ENCODE measurements around the gene VARS2.
A peak's percentile ranks its signal among the peaks of the same experiment; 100 is the strongest.
"Not testable (repeated sequence)": the region's sequence is repeated elsewhere in the genome, so short reads cannot be mapped to it uniquely, and the experiment has no call there.

VARS2 gene

GRCh38 chr6:30901436-30901835 is 12.6 kb upstream of the VARS2 start:
- no peak overlapping the region for H3K4me3 ChIP-seq (replicated peaks; ENCODE audit: low read depth, low read length)
- TF ChIP-seq CTCF (IDR thresholded peaks at IDR 0.05; ENCODE audit: low read depth, low read length, missing control alignments) = no peak
- DNase-seq (ENCODE audit: extremely low read depth, low read depth) = no peak

- not testable (repeated sequence) for DNase-seq (ENCODE audit: extremely low read depth, low read depth)
Observed at GRCh38 chr6:30902196-30902595, 11.8 kb upstream of the VARS2 start.

GRCh38 chr6:30902709-30903108 is 11.3 kb upstream of the VARS2 start:
- H3K4me3 ChIP-seq (replicated peaks; ENCODE audit: low read depth, low read length) = no peak overlapping the region
- no peak for DNase-seq (ENCODE audit: extremely low read depth, low read depth)
- TF ChIP-seq CTCF (IDR thresholded peaks at IDR 0.05; ENCODE audit: low read depth, low read length, missing control alignments) = no peak

More at GRCh38 chr6:30902196-30902595, 11.8 kb upstream of the VARS2 start:
- not testable (repeated sequence) for H3K4me3 ChIP-seq (replicated peaks; ENCODE audit: low read depth, low read length)

- TF ChIP-seq CTCF (IDR thresholded peaks at IDR 0.05; ENCODE audit: low read depth, low read length, missing control alignments) = no peak
- no peak overlapping the region for H3K4me3 ChIP-seq (replicated peaks; ENCODE audit: low read depth, low read length)
- DNase-seq (ENCODE audit: extremely low read depth, low read depth) = no peak
Observed at GRCh38 chr6:30903236-30903635, 10.8 kb upstream of the VARS2 start.

- H3K4me3 ChIP-seq (replicated peaks; ENCODE audit: low read depth, low read length) = peak overlapping the region; percentile 99
- not testable (repeated sequence) for DNase-seq (ENCODE audit: extremely low read depth, low read depth)
Observed at GRCh38 chr6:30907290-30907757, 6.7 kb upstream of the VARS2 start.

- H3K4me3 ChIP-seq (replicated peaks; ENCODE audit: low read depth, low read length) = peak within 1 kb of the TSS; percentile 99
- peak; percentile 99 for DNase-seq (ENCODE audit: extremely low read depth, low read depth)
- no peak for TF ChIP-seq CTCF (IDR thresholded peaks at IDR 0.05; ENCODE audit: low read depth, low read length, missing control alignments)
Observed at GRCh38 chr6:30907758-30908591, 6.1 kb upstream of the VARS2 start, which contains the start of gene GTF2H4. GTF2H4 (plus strand) TSS chr6:30908207.

- no peak for TF ChIP-seq CTCF (IDR thresholded peaks at IDR 0.05; ENCODE audit: low read depth, low read length, missing control alignments)
- H3K4me3 ChIP-seq (replicated peaks; ENCODE audit: low read depth, low read length) = peak overlapping the region; percentile 99
- DNase-seq (ENCODE audit: extremely low read depth, low read depth) = no peak
Observed at GRCh38 chr6:30908700-30909099, 5.3 kb upstream of the VARS2 start.

- H3K4me3 ChIP-seq (replicated peaks; ENCODE audit: low read depth, low read length); DNase-seq (ENCODE audit: extremely low read depth, low read depth): not testable (repeated sequence)
Observed at GRCh38 chr6:30910473-30910872, 3.6 kb upstream of the VARS2 start.
